HG03064 (cell line): ENCODE measurements around the gene PIK3CD.

Experiments
- ATAC-seq: cut with Tn5 transposase; IDR thresholded peaks from one replicate; pipeline ENCODE4 v1.9.1; 2021; ENCODE audit warnings: low read depth; ENCODE audit not compliant: unreplicated experiment

The PIK3CD gene

GRCh38 chr1:9715536-9716226 is 64.2 kb downstream of the PIK3CD start:
- ATAC-seq, result no peak

DNA sequence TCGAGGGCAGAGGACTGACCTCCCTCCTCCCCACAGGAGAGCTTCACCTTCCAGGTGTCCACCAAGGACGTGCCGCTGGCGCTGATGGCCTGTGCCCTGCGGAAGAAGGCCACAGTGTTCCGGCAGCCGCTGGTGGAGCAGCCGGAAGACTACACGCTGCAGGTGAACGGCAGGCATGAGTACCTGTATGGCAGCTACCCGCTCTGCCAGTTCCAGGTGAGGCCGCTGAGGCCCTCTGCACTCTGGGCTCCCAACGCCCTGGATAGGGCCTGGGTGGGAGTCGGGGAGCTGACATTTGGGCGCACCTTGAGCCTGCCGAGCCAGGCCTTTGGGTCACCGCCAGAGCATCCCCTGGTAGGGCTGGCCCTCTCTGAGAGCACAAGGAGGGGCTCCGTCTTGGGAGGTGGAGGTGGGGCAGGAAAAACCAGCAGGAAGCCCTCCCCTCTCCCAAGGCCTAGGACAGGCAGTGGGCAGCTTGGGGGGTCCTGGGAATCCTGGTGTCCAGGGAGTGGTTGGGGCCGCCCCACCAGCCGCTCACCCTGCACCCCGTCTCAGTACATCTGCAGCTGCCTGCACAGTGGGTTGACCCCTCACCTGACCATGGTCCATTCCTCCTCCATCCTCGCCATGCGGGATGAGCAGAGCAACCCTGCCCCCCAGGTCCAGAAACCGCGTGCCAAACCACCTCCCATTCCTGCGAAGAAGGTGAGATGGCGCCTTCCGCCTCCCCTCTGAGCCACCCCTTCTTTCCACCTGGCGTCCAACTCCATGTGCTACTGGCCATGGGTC is 65.1 kb downstream of the PIK3CD start:
- ATAC-seq, result no peak

DNA sequence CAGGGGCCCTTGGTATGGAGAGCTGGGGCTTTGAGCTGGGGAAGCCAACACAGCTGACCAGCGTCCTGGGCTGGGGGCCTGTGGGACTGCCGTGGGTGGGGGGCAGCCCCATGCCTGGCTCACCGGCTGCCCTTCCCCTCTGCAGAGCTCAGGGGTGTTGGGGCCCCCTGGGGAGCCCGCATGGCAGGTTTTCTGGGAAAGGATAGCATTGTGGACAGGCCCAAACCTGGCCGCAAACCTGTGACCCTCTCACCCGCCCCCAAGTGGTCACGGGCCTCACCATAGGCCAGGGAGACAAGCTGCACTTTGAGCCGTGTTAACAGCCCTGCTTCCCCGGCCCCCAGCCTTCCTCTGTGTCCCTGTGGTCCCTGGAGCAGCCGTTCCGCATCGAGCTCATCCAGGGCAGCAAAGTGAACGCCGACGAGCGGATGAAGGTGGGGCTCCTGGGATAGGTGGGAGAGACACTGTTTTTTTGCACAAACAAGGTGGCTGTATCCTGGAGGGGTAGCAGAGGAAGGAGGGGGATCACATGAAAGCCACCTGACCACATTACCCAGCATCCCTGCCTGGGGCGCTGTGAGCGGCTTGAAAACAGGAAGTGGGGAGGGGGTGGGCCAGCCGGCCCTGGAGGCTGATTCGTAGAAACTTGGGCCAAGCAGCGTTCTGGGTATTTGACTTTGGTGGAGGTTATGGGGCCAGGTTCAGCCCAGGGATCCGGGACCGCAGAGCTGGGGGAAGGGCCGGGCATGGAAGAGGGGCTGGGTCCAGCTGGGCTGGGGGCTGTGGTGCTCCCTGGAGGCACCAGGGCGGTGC is 65.9 kb downstream of the PIK3CD start:
- no peak for ATAC-seq

GRCh38 chr1:9718006-9718680 is 66.6 kb downstream of the PIK3CD start:
- no peak for ATAC-seq

DNA sequence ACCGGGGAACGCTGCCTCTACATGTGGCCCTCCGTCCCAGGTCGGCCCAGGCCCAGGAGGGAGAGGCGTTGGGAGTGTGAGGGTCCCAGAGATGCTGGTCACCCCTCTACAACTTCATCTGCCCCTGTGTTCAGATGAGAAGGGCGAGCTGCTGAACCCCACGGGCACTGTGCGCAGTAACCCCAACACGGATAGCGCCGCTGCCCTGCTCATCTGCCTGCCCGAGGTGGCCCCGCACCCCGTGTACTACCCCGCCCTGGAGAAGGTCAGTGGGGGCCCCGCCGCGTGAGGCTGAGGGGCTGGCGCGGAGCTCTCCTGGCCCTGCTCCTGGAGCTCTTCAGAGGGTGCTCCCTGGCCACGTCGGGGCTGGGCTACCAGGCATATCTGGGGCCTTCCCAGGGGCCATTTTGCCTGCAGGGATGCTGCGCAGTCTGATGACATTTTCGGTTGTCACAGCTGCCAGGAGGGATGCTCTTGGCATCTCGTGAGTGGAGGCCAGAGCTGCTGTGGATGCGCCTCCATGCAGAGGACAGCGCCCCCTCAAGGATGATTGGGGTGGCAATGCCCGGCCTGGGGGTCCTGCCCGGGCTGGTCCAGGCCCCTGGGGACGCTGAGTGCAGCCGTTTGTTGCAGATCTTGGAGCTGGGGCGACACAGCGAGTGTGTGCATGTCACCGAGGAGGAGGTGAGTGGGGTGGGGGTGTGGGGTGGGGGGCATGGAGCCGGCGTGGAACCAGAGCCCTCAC is 68.6 kb downstream of the PIK3CD start:
- no peak for ATAC-seq

- no peak for ATAC-seq
These were observed 69.5 kb downstream of the PIK3CD start for GRCh38 chr1:9720785-9721605.

- no peak for ATAC-seq
These were observed 70.3 kb downstream of the PIK3CD start for GRCh38 chr1:9721606-9722377.

DNA sequence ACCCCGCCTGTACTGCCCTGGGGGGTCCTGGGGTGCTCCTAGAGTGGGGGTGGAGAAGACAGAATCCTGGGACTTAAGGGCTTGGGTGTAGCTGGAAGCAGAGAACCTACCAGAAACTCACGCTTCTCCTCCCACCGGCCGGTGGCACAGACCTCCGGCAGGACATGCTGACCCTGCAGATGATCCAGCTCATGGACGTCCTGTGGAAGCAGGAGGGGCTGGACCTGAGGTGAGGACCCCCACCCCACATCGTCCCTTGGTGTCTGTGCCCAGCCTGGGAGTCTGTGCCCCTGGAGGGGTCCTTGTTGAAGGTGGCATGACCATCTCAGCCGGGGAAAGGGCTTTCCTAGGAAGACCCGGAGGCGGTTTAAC is 70.8 kb downstream of the PIK3CD start:
- no peak for ATAC-seq

GRCh38 chr1:9723068-9723805 is 71.7 kb downstream of the PIK3CD start:
- ATAC-seq, result no peak

DNA sequence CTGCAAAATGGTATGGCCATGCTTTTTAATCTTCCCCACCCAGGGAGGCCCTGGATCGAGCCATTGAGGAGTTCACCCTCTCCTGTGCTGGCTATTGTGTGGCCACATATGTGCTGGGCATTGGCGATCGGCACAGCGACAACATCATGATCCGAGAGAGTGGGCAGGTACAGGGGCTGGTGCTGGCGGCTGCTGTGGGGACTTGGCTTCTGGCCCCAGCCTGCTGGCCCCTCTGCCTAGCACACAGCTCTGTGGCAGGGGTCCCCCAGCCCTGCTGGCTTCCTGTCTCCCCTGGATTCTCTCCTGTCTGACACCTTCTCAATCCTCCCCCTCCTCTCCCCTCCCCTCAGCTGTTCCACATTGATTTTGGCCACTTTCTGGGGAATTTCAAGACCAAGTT is 72.4 kb downstream of the PIK3CD start:
- ATAC-seq, result no peak

- ATAC-seq, result no peak
These were observed 73.4 kb downstream of the PIK3CD start for GRCh38 chr1:9724706-9725476.

DNA sequence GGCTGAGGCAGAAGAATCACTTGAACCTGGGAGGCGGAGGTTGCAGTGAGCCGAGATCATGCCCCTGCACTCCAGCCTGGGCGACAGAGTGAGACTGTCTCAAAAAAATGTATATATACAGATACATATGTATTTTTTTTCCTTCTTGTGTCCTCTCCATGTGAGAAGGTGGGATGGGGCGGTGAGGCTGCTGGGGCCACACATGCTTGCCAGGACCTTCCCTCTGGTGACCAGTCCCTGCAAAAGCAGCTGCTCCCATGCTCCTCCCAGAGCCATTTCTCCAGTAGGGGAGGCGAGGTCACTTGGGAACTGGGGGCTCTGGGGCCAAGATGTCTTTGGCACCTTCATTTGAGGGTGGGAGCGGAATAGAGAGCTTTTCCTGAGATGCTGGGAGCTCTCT is 74.9 kb downstream of the PIK3CD start:
- ATAC-seq, result no peak

DNA sequence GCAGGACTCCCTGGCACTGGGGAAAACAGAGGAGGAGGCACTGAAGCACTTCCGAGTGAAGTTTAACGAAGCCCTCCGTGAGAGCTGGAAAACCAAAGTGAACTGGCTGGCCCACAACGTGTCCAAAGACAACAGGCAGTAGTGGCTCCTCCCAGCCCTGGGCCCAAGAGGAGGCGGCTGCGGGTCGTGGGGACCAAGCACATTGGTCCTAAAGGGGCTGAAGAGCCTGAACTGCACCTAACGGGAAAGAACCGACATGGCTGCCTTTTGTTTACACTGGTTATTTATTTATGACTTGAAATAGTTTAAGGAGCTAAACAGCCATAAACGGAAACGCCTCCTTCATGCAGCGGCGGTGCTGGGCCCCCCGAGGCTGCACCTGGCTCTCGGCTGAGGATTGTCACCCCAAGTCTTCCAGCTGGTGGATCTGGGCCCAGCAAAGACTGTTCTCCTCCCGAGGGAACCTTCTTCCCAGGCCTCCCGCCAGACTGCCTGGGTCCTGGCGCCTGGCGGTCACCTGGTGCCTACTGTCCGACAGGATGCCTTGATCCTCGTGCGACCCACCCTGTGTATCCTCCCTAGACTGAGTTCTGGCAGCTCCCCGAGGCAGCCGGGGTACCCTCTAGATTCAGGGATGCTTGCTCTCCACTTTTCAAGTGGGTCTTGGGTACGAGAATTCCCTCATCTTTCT is 75.5 kb downstream of the PIK3CD start:
- ATAC-seq, result no peak

DNA sequence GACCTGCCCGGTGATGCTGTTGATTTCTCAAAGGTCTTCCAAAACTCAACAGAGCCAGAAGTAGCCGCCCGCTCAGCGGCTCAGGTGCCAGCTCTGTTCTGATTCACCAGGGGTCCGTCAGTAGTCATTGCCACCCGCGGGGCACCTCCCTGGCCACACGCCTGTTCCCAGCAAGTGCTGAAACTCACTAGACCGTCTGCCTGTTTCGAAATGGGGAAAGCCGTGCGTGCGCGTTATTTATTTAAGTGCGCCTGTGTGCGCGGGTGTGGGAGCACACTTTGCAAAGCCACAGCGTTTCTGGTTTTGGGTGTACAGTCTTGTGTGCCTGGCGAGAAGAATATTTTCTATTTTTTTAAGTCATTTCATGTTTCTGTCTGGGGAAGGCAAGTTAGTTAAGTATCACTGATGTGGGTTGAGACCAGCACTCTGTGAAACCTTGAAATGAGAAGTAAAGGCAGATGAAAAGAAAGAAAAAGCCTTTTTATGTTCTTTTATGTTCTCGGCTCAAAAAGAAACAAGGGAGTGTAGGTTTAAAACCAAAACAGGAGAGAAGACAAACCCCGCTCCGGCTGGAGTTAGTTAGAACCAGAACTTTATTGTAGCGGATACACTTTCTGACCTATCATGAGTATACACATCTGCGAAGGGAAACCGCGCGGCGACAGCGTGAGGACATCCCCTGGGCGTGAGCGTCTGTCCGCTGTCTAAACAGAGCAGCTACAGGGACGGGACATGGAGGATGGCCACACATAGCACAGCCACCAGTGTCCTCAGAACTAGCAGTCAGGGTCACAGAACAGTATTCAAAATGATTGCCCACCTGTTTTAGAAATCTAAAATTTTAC is 77.1 kb downstream of the PIK3CD start:
- no peak for ATAC-seq

GRCh38 chr1:9729523-9729922 is 78.0 kb downstream of the PIK3CD start:
- no peak for ATAC-seq
